ENCODE results near the gene TKT.

Gene TKT

DNA sequence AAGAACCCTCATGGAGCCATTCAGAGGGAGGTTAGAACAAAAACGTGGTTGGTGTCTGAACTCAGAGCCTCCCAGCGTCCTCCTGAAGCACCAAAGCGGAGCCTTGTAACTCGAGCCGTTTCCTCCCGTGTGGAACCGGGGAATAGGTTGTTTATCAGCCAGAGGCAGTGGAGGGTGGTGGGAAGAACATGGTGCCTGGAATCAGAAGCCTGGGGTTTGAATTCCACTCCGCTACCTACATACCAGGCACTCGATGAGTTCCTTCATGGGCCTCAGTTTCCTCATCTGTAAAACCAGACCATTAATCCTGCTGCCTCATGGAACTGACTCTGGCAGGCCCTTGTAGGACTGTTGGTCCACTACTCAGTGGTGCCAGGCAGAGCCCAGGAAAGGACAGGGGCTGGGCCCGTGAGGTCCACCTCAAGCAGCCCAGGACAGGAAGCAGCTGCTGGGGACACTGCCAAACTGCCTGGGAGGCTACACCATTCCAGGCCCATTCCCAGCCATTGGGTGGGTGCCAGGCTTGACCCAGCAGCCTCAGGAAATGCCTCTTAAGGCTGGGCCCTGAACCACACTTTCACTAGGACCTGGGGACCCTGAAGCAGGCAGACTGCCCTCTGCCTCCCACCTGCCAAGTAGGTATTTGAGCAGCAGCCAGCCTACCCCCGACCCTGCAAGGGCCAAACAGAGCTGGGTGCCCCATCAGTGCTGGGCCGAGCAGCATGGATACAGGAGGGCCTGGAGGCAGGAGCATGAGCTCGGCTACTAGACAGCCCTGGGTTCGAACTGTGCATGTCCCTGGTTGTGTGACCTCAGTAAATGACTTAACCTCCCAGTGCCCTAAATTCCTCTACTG, 61.4 kb downstream of the TKT start:
- in situ Hi-C loops (cut with HindIII; ENCODE audit: low pct_unique_long_range_greater_than_20kb, low sequenced_read_pairs), result no loop called here
- no peak for TF ChIP-seq JUND (IDR thresholded peaks at IDR 0.05; ENCODE audit: low read depth)
- no peak for DNase-seq (ENCODE audit: low read depth in 1 of 2, low spot score in 1 of 2)

DNA sequence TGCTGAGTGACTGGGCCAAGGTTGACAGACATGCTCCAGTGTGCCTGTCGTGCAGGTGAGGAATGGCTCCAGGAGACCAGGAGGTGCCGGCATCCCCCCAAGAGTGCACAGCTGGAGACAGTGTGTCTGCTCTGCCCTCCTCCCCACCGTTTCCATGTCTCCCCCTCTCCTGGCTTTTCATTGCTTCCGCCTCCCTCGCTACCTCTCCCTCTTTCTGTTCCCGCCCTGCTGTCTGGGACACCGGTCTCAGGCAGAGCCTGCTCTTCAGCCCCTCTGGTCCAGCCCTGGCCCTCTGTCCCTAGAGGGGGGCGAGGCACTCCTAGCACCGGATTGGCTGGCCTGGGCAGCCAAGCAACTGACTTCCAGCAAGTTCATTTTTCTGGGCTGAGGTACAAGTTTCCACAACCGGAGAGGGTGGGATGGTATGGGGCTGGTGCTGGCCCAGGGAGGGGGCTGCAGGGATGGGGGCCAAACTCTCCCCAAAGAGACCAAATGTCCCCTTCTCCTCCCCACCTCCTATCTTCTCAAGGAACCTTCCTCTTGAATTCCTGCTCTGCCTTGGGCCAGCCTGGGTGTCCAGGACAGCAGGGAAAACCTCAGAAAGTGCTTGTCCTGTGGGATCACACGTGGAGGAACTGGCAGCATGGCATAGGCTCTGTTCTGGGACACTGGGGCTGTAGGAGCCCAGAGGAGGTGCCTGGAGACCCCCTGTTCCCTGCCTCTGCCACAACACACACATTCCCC, 62.2 kb downstream of the TKT start:
- in situ Hi-C loops (cut with HindIII; ENCODE audit: low pct_unique_long_range_greater_than_20kb, low sequenced_read_pairs), result no loop called here
- DNase-seq (ENCODE audit: low read depth in 1 of 2, low spot score in 1 of 2), result no peak
- TF ChIP-seq JUND (IDR thresholded peaks at IDR 0.05; ENCODE audit: low read depth), result no peak

DNA sequence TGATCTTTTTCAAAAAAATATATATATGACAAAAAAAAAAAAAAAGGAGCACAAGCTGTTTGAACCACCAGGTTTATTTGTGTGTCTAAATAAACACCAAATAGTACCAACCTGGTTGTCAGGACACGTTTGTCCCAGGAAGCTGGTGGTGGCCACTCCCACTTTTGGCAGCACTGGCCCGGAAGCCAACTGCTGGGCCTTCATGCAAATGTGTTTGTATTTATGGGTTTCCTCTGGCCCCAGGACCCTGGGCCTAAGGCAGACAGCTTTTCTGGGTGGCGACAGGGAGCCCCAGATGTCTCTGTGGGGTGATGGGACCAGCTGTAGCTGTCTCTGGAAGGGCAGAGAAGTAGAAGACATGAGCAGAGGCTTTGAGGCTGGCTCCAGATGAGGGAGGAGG, 63.2 kb downstream of the TKT start:
- DNase-seq (ENCODE audit: low read depth in 1 of 2, low spot score in 1 of 2), result peak in 1 of 2 experiments; percentile 27
- in situ Hi-C loops (cut with HindIII; ENCODE audit: low pct_unique_long_range_greater_than_20kb, low sequenced_read_pairs), result no loop called here
- TF ChIP-seq JUND (IDR thresholded peaks at IDR 0.05; ENCODE audit: low read depth), result no peak

DNA sequence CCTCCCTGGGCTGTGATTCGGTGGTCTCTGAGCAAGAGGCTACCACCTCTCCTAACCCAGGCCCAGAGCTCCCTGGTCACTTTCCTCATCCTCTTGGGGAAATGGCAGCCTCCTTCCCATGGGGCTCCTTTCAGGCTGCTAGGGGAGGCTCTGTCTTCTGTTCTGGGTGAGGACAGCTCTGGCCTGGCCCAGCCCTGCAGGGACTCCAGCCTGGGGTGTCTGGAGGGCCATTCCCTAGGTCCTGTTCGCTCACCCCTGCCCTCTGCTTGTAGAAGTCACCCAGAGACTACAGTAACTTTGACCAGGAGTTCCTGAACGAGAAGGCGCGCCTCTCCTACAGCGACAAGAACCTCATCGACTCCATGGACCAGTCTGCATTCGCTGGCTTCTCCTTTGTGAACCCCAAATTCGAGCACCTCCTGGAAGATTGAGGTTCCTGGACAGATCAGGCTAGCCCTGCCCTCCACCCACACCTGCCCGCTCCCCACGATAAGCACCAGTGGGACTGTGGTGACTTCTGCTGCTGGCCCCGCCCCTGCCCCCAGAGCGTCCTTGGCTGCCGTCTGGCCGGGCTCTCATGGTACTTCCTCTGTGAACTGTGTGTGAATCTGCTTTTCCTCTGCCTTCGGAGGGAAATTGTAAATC, 63.9 kb downstream of the TKT start:
- in situ Hi-C loops (cut with HindIII; ENCODE audit: low pct_unique_long_range_greater_than_20kb, low sequenced_read_pairs), result no loop called here
- DNase-seq (ENCODE audit: low read depth in 1 of 2, low spot score in 1 of 2), result no peak
- TF ChIP-seq JUND (IDR thresholded peaks at IDR 0.05; ENCODE audit: low read depth), result no peak

DNA sequence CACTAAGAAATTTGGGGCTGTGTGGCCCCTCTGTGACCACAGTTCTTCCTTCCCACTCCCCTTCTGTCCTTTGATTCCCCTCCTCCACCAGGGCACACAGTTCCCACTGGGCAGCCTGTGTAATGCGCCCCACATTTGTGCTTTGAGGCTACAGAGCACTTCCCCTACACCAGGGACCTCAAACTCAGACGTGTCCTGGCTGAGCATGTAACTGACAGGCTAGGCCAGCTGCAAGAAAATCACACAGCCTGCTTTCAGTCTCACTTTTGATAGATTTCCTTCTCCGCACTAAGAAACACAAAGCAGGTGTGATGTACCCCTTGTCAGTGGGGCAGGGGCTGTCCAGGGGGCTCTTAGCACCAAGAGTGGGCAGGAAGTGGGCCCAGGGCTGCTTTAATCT, 65.2 kb downstream of the TKT start:
- TF ChIP-seq JUND (IDR thresholded peaks at IDR 0.05; ENCODE audit: low read depth), result no peak
- DNase-seq (ENCODE audit: low read depth in 1 of 2, low spot score in 1 of 2), result no peak
- in situ Hi-C loops (cut with HindIII; ENCODE audit: low pct_unique_long_range_greater_than_20kb, low sequenced_read_pairs), result no loop called here

DNA sequence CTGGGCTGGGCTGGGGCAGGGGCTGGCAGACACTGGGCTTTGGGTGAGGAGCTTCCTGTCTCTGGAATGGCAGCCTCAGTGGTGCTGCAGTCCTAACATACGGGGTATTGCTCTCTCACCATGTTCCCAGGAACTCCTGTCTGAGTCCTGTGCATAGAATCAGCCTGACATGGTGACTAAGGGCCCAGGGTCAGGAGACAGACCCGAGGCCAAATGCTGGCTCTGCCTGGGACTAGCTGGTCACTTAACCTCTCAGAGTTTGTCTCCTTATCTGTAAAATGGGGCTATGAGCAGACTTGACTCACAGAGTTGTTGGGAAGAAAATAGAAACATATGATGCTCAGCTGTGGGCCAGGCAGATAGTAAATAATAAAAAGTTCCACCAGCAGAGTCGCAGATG, 66.5 kb downstream of the TKT start:
- in situ Hi-C loops (cut with HindIII; ENCODE audit: low pct_unique_long_range_greater_than_20kb, low sequenced_read_pairs), result no loop called here
- no peak for DNase-seq (ENCODE audit: low read depth in 1 of 2, low spot score in 1 of 2)
- TF ChIP-seq JUND (IDR thresholded peaks at IDR 0.05; ENCODE audit: low read depth), result no peak

DNA sequence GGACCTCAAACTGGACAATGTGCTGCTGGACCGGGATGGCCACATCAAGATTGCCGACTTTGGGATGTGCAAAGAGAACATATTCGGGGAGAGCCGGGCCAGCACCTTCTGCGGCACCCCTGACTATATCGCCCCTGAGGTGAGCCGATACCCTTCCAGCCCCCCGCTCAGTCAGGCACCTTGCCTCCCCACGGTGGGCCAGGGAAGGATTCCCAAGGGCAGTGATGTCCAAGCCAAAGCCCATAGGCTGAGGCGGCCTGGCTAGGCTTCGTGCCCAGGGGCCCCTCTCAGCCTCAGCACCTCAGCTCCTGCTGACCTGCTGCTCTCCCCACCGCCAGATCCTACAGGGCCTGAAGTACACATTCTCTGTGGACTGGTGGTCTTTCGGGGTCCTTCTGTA, 67.1 kb downstream of the TKT start:
- DNase-seq (ENCODE audit: low read depth in 1 of 2, low spot score in 1 of 2), result no peak
- in situ Hi-C loops (cut with HindIII; ENCODE audit: low pct_unique_long_range_greater_than_20kb, low sequenced_read_pairs), result no loop called here
- TF ChIP-seq JUND (IDR thresholded peaks at IDR 0.05; ENCODE audit: low read depth), result no peak

DNA sequence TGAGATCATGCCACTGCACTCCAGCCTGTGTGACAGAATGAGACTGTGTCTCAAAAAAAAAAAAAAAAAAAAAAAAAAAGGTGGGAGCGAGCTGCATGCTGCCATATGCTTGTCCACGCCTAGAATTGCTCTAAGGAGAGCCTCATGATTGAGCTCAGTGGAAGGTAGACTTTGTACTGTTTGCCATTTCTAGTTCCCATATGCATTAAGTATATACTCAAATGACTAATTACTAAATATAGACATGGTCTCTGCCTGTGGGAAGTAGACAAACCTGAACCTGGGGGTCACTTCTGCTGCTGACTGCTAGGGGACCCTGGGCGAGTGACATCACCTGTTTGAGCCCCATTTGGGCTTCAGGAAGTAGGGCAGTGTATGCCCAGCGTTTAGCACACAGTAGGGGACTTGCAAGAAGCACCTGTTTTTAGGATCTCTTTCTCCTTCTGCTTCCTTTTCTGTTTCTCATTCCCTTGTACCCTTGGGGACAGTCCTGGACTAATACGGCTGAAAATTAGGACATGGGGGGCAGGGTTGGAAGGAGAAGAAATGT, 67.6 kb downstream of the TKT start:
- DNase-seq (ENCODE audit: low read depth in 1 of 2, low spot score in 1 of 2), result no peak
- TF ChIP-seq JUND (IDR thresholded peaks at IDR 0.05; ENCODE audit: low read depth), result no peak
- in situ Hi-C loops (cut with HindIII; ENCODE audit: low pct_unique_long_range_greater_than_20kb, low sequenced_read_pairs), result no loop called here

DNA sequence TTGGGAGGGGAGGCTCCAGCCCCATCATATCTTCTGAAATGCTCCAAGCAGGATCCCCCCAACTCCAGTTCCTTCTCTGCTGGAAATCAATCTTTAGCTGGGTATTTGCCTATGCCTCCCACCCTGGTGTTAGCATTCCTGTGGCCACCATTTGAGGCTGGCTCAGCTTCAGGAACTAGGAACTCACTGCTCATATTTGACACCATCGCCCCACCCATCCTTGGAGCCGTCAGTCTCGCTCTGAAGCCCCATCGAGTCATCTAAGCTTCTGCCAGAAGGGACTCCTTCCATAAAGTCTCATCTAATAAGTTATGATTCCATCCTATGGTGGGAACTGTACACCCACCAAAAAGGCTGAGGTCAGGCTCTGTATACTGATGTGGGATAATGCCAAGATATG, 68.4 kb downstream of the TKT start:
- TF ChIP-seq JUND (IDR thresholded peaks at IDR 0.05; ENCODE audit: low read depth), result no peak
- DNase-seq (ENCODE audit: low read depth in 1 of 2, low spot score in 1 of 2), result no peak
- in situ Hi-C loops (cut with HindIII; ENCODE audit: low pct_unique_long_range_greater_than_20kb, low sequenced_read_pairs), result no loop called here

DNA sequence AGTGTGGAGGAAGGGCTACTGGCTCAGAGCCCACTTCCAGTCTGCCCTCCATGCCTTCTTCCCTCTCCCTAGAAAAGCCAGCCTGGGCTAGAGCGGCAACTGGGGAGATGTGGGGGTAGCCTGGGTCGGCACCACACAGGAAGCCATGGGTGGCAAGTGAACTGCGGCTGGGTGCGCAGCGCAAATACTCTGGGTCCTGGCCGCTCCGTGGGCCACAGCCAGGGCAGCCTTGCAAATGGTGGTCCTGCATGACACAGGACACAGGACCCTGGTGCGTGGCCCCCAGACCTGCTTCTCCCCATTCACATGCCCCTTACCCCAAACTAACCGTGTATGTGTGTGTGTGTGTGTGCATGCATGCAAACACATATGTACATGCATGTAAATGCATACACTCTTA, 69.1 kb downstream of the TKT start:
- in situ Hi-C loops (cut with HindIII; ENCODE audit: low pct_unique_long_range_greater_than_20kb, low sequenced_read_pairs), result no loop called here
- TF ChIP-seq JUND (IDR thresholded peaks at IDR 0.05; ENCODE audit: low read depth), result no peak
- DNase-seq (ENCODE audit: low read depth in 1 of 2, low spot score in 1 of 2), result no peak

DNA sequence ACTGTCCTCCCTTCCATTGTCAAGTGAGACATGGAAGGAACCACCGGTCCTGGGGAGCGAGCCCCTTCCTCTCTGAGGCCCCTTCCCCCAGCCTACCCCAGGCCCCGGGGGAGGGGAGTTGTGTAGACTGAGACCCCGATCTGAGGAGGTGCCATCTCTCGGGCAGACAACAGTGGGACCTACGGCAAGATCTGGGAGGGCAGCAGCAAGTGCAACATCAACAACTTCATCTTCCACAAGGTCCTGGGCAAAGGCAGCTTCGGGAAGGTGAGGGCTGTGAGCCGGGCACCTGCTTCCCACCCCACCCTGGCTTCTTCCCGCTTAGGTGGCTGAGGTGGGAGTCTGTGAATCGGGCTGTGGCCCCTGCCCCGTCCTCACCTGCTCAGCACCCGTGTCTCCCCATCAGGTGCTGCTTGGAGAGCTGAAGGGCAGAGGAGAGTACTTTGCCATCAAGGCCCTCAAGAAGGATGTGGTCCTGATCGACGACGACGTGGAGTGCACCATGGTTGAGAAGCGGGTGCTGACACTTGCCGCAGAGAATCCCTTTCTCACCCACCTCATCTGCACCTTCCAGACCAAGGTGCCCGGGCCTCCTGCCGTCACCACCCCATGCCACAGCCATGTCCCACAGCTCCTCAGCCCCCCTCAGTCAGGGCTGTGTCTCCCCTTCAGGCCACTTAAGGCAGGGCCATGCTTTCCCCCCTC, 69.9 kb downstream of the TKT start:
- DNase-seq (ENCODE audit: low read depth in 1 of 2, low spot score in 1 of 2), result no peak
- in situ Hi-C loops (cut with HindIII; ENCODE audit: low pct_unique_long_range_greater_than_20kb, low sequenced_read_pairs), result no loop called here
- no peak for TF ChIP-seq JUND (IDR thresholded peaks at IDR 0.05; ENCODE audit: low read depth)

DNA sequence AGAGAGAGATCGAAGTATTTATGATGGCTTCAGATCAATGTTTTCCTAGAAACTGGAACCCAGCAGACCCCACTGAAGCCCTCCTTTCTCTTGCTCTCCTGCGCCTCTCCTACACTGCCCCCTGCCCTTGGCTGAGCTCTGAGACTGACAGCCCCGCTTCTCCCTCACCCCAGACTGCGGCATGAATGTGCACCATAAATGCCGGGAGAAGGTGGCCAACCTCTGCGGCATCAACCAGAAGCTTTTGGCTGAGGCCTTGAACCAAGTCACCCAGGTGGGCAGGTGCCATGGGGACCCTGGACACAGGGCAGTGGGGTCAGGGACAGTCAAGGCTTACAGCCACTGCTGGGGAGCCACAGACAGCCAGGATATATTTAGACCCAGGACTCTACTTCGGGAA, 71.1 kb downstream of the TKT start:
- in situ Hi-C loops (cut with HindIII; ENCODE audit: low pct_unique_long_range_greater_than_20kb, low sequenced_read_pairs), result no loop called here
- DNase-seq (ENCODE audit: low read depth in 1 of 2, low spot score in 1 of 2), result no peak
- no peak for TF ChIP-seq JUND (IDR thresholded peaks at IDR 0.05; ENCODE audit: low read depth)

Measured in T47D (cell line).